Measurements from ENCODE around the gene MGST3. TPM values are rescaled to one million over a fixed set of nuclear protein-coding genes. Genes with fewer than 3 reads are reported as not detected.
"Not testable (repeated sequence)": the region's sequence is repeated elsewhere in the genome, so short reads cannot be mapped to it uniquely, and the experiment has no call there.

The MGST3 gene
- total RNA-seq, 4 donors from 2014 or later: 47.0 to 513 (median 407) TPM

- no peaks in the 10 kb centered on the region for H3K9me3 ChIP-seq
- TF ChIP-seq CTCF (IDR thresholded peaks at IDR 0.05) (no peak), POLR2A (IDR thresholded peaks at IDR 0.05) (no peak)
- no peak for DNase-seq
- no peak overlapping the region for H3K4me3 ChIP-seq
- H3K36me3 ChIP-seq: peaks cover 0 to 40% (median 0%) of the 10 kb centered on the region in 3 donors
- H3K27ac ChIP-seq: no peak overlapping the region
- H3K4me1 ChIP-seq: peaks cover 0 to 30% (median 5%) of the 10 kb centered on the region in 4 donors
- no peaks in the 10 kb centered on the region for H3K27me3 ChIP-seq
These were observed 18.0 kb downstream of the MGST3 start for GRCh38 chr1:165648919-165649572.

GRCh38 chr1:165650981-165651625 is 20.1 kb downstream of the MGST3 start:
- H3K27ac ChIP-seq: no peak overlapping the region
- H3K4me3 ChIP-seq: no peak overlapping the region
- no peaks in the 10 kb centered on the region for H3K9me3 ChIP-seq
- H3K4me1 ChIP-seq: peaks cover 0 to 22% (median 5%) of the 10 kb centered on the region in 4 donors
- H3K36me3 ChIP-seq: peaks cover 0 to 61% (median 0%) of the 10 kb centered on the region in 3 donors
- no peaks in the 10 kb centered on the region for H3K27me3 ChIP-seq
- DNase-seq: no peak
- no peak for TF ChIP-seq POLR2A (IDR thresholded peaks at IDR 0.05)
- no peak for TF ChIP-seq CTCF (IDR thresholded peaks at IDR 0.05)

GRCh38 chr1:165658766-165659580 is 27.9 kb downstream of the MGST3 start:
- H3K9me3 ChIP-seq, H3K4me3 ChIP-seq, DNase-seq, H3K4me1 ChIP-seq, H3K27me3 ChIP-seq: not testable (repeated sequence)
- Histone ChIP-seq H3K27ac (peak overlapping the region in 1 of 4 donors; percentile 3), H3K36me3 (peaks cover 0 to 69% (median 0%) of the 10 kb centered on the region in 3 donors)

GRCh38 chr1:165659581-165659895 is 28.5 kb downstream of the MGST3 start:
- TF ChIP-seq POLR2A (IDR thresholded peaks at IDR 0.05): no peak
- TF ChIP-seq CTCF (IDR thresholded peaks at IDR 0.05): no peak
- no peak for DNase-seq
- H3K9me3 ChIP-seq: no peaks in the 10 kb centered on the region

GRCh38 chr1:165661703-165662102 is 30.7 kb downstream of the MGST3 start:
- TF ChIP-seq POLR2A (IDR thresholded peaks at IDR 0.05): no peak
- TF ChIP-seq CTCF (IDR thresholded peaks at IDR 0.05): no peak
- Histone ChIP-seq H3K36me3 (peaks cover 0 to 63% (median 0%) of the 10 kb centered on the region in 3 donors), H3K4me3 (no peak overlapping the region), H3K4me1 (no peaks in the 10 kb centered on the region), H3K27me3 (no peaks in the 10 kb centered on the region), H3K27ac (no peak overlapping the region), H3K9me3 (no peaks in the 10 kb centered on the region)
- no peak for DNase-seq

More at GRCh38 chr1:165659581-165659895, 28.5 kb downstream of the MGST3 start:
- H3K27ac ChIP-seq: peak overlapping the region in 1 of 4 donors; percentile 3
- H3K4me1 ChIP-seq: no peaks in the 10 kb centered on the region
- H3K4me3 ChIP-seq: no peak overlapping the region
- H3K27me3 ChIP-seq: no peaks in the 10 kb centered on the region
- peaks cover 0 to 69% (median 0%) of the 10 kb centered on the region in 3 donors for H3K36me3 ChIP-seq

- TF ChIP-seq CTCF (IDR thresholded peaks at IDR 0.05) (no peak), POLR2A (IDR thresholded peaks at IDR 0.05) (no peak)
- Histone ChIP-seq H3K27ac (no peak overlapping the region), H3K9me3 (no peaks in the 10 kb centered on the region), H3K36me3 (peaks cover 0 to 67% (median 0%) of the 10 kb centered on the region in 3 donors), H3K4me1 (no peaks in the 10 kb centered on the region), H3K4me3 (no peak overlapping the region), H3K27me3 (no peaks in the 10 kb centered on the region)
- DNase-seq: no peak
These were observed 31.2 kb downstream of the MGST3 start for GRCh38 chr1:165662186-165662585.

All from Peyer's patch (tissue), 4 donors.